8988T (cell line): ENCODE data around the gene TM9SF3.
"Not testable (repeated sequence)": the region's sequence is repeated elsewhere in the genome, so short reads cannot be mapped to it uniquely, and the experiment has no call there.

Source experiments
- DNase-seq: peaks from one replicate; pipeline ENCODE4 v3.0.0; 2011

TM9SF3 gene

DNA sequence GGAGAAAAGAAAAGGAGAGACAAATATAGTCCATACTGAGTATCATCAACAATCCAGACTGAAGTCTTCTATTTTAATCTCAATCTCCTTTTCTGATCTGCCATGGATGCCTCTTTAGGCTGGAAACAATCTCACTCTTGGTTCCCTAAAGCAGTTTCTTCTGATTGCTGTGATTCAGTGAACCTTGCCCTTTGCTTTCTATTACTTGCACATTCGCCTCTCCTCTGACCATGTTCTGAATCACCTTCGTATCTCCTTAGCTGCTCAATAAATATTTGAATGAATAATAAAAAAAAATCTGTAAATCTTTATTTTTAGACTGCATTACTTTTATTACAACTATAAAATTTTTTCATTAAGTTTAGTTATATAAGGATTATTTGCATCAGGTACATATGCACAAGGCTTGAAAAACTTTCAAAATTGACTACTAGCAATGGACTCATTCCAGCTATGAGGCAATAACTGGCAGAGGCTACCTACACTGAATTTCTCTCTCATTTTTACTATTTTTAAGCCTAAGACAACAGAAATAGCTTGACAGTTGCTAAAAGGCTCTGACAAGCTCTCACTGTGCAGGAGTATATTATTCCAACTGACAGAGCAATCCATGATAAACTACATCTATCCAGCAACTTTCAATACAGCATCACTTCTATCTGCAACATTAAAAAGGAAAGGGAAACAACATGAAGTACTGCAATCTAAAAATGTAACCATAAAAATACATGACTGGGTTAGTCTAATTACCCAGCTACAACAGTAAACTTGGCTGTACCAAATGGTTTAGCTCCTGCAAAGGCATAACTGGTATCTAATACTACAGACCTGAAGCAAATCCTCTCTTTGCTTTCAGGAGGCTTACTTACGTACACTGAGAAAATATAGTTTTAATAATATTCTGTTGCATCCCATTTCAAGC lies 25.6 kb downstream of the TM9SF3 start:
- DNase-seq, result no peak

DNA sequence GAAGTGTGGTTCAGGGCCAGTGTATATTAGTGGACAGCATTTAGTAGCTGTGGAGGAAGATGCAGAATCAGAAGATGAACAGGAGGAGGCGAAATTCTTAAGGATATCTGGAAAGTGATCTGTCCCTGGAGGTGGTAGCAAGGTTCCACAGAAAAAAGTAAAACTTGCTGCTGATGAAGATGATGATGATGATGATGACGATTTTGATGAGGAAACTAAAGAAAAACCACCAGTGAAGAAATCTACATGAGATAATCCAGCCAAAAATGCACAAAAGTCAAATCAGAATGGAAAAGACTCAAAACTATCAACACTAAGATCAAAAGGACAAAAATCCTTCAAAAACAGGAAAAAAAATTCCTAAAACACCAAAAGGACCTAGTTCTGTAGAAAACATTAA lies 26.3 kb downstream of the TM9SF3 start:
- no peak for DNase-seq

DNA sequence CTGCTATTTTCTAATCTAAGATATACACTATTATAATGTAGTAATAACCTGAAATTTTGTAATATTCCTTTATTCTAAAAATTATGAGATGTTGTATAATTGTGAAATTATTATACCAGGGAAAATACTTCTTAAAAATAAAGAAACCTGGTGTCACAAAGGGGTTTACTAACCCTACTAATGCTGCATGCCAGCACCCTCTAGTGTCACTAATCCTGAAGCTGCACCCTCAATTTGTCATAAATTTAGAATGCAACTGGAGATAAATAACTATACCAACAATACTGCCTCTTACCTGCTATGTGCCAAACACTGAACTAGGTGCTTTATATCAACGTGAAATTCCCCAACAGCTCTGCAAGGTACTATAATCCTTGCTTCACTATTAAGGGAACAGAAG lies 30.8 kb downstream of the TM9SF3 start:
- DNase-seq, result no peak

DNA sequence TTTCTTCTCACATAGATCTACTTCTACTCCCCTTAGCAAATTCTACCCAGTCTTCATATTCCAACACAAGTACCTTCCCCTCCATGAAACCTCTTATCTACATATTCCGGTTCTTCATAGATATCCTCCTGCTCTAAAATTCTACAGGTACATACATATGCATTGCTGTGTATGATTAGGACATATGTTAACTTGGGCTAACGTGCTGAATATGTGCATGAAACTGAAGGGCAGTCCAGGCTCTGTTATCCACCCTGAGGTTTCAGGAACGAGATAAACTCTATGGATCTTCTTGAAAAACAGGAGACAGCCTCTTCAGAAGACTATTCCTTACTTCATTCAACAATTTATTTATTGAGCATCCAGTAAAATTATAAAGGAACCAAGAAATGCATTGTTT lies 31.5 kb downstream of the TM9SF3 start:
- no peak for DNase-seq

DNA sequence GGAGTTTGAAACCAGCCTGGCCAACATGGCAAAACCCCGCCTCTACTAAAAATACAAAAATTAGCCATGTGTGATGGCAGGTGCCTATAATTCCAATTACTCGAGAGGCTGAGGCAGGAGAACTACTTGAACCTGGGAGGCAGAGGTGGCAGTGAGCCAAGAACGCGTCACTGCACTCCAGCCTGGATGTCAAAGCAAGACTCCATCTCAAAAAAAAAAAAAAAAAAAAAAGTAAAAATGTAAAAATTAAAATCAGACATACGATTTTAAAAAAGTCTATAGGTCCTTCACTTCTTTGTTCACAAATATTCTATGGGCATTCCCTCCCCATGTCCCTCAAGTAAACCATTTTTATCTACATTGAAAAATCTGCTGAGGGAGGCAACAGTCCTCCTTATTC lies 38.2 kb downstream of the TM9SF3 start:
- no peak for DNase-seq

DNA sequence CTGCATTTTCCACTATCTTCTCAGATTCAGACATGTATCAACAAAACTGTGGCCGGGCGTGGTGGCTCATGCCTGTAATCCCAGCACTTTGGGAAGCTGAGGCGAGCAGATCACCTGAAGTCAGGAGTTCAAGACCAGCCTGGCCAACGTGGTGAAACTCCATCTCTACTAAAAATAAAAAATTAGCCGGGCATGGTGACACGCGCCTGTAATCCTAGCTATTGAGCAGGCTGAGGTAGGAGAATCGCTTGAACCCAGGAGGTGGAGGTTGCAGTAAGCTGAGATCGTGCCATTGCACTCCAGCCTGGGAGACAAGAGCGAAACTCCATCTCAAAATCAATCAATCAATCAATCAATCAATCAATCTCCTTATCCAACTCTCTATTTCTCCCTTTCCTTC lies 41.3 kb downstream of the TM9SF3 start:
- not testable (repeated sequence) for DNase-seq

- DNase-seq, result no peak
Observed at GRCh38 chr10:96541921-96542320, 44.9 kb downstream of the TM9SF3 start.

- no peak for DNase-seq
Observed at GRCh38 chr10:96540240-96540639, 46.6 kb downstream of the TM9SF3 start.

DNA sequence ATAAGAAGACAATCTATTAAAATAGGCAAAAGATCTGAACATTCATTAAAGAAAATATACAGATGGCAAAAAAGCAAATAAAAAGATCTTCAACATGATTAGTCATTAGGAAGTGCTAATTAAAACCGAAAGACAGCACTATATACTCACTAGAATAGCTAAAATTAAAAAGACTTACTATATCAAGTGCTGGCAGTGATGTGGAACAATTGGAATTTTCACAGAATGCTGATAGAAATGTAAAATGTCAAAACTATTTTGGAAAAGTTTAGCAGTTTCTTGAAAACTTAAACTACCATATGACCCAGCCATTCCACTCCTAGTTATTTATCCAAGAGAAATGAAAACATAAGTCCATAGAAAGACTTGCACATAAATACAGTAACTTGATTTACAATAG lies 48.1 kb downstream of the TM9SF3 start:
- no peak for DNase-seq

- no peak for DNase-seq
Observed at GRCh38 chr10:96536129-96536528, 50.7 kb downstream of the TM9SF3 start.

- no peak for DNase-seq
Observed at GRCh38 chr10:96532523-96532922, 54.3 kb downstream of the TM9SF3 start.

DNA sequence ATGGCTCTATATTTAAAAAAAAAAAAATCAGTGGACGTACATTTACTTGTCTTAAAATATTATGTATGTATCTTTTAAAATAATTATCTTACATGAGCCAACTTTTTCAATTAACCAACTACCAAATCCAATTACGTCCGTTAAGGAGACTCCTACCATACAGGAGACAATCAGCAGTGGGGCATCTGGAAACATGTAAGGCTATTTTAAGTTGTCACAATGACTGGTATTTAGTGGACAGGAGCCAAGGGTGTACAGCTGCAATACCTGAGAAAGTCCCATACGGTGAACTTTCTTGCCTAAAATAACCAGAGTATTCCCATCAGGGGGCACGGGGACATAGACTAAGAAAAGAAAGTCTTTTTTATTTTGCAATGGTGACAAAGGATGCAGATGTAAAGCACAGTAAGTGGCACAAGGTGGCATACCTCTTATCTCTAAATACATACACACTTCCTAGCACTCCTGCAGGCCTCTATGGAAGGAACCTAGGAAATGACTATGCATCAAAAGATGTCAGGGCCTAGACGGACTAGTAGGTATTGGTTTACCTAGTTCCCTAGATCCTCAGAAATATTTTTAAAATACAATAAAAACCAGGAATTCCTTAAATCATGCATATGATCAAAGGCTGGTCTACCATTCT lies 57.1 kb downstream of the TM9SF3 start:
- no peak for DNase-seq

- DNase-seq, result no peak
Observed at GRCh38 chr10:96524741-96525140, 62.1 kb downstream of the TM9SF3 start.

DNA sequence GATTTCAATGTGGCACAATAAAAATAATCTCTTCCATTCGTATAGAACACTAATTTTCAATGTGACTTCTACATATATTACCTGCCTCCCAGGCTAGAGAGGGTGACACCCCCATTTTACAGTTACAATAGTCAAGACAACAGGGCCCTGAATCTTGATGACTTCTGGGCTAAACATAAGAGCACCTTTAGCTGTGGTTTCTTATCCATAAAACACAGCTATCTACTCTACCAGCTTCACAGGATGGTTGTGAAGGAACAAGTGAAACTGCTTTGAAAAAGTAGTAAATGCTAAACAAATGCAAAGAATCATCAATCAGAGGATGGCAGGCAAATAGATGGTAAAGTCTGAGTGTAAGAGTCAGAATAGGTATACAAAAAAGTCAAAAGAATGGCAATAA lies 69.5 kb downstream of the TM9SF3 start:
- DNase-seq, result no peak

DNA sequence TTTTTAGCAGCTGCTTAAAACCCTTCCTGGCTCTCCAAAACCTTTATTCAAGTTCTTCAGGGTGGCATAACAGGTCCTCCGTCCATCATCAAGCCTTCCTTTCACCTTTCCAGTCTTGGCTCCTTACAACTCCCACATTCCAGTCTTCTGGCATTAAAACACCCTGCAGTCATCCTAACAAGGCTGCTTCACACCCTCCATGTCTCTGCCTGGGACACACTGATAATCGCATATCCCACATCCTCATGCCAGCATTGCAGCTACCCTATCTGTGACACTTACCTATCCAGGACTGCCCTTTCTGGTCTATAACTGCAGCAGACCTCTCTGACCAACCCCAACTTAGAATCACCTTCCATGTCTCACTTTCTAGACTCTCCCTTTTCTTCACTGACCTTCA lies 70.5 kb downstream of the TM9SF3 start:
- DNase-seq, result no peak

GRCh38 chr10:96513698-96514561 lies 72.9 kb downstream of the TM9SF3 start, which contains the start of gene TLL2:
TSS of gene TLL2 (minus strand) at chr10:96513926. CDS start at chr10:96513685, 241 bp downstream.
- peak; percentile 81 for DNase-seq

DNA sequence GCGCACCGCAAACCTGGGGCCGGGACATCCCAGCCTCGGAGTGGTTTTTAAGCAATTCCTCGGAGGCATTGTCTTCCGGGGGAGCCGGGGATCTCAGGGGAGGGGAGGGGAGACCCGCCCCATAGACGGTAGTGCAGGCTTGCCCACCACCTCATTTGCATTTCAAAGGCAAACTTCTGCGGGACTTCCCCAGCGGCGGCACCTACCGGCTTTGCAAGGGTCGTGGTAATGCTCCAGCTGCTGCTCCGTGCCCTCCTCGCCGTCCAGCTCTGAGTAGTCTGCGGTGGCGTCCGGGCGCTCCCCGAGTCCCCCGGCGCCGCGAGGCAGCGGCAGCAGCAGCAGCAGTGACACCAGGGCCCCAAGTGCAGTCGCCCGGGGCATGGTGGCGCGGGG lies 73.5 kb downstream of the TM9SF3 start:
- no peak for DNase-seq

DNA sequence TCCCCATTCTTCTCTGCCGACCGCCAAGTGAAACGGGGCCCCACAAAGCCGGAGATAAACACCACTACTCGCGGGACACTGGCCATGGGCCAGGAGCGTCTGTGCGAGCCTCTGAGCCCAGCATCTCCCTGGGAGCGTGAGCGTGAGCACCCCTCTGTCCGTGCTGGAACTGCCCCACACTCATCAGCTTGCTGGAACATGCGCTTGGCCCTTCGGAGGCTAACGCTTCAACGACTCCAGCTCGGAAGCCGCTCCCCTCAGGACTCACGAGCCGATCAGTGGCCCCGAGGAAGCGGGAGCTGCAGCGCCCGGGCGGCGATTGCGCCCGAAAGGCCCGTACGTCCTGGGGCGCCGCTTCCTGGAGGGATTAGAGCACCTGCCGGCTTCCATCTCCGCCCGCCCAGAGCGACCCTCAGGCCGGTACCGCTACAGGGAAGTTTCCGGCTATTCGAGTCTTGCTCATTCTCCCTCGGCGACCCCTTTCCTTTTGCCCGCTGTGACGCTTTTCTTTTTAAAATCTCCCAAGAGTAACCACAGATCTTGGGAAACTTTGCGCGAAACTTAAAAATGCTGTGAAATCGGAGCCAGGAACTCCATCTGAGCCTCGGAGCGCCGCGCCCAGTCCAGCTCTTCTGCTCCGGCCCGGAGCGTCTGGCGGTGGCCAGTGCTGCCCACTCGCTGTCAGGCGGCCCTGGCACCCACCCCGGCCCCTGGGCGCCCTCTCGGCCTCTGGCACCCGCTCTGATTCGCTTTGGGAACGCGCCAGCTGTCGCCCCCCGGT lies 74.1 kb downstream of the TM9SF3 start:
- no peak for DNase-seq

GRCh38 chr10:96511044-96511945 lies 75.5 kb downstream of the TM9SF3 start:
- peak; percentile 59 for DNase-seq

DNA sequence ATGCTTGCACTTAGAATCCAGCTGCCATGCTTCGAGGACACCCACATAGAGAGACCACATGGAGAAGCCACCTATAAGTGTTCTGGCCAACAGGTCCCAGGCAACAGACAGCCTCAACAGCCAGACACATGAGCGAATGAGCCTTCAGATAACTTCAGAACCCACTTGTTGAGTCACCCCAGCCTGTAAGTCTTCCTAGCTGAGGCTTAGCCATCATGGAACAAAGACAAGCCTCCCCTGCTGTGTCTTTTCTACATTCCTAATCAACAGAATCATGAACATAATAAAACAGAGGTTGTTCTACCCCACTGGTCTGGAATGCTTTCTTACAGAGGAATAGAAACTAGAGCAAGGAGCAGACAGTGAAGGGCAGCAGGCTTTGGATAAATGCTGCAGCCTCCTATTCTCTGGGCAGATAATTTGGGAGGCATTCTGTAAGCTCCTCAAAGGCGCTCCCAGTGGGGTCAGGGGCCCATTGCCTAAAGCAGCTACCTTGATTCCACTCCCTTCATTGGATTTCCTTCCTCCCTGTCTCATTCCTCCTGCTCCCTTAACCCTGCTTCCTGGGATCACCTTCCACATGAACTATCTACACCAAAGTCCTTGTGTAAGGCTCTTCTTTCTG lies 77.7 kb downstream of the TM9SF3 start:
- DNase-seq, result no peak

- no peak for DNase-seq
Observed at GRCh38 chr10:96507044-96507443, 79.8 kb downstream of the TM9SF3 start.
